MCF 10A (cell line): ENCODE data around the gene CAND2. TPM values are rescaled to one million over a fixed set of nuclear protein-coding genes. Genes with fewer than 3 reads are reported as not detected.

Source experiments
- BruUV-seq: library from RNA; stranded (reverse); fragments of 400-500 nt; replicated peaks from 2 replicates; lab custom pipeline; 2021; lab: Mats Ljungman, UMichigan
- CTCF ChIA-PET: fragments of 300-600 bp; sonication (Branson Sonifier 250); formaldehyde crosslinking; extraction: SDS; loops from one replicate; lab custom pipeline; 2021; ENCODE audit warnings: antibody characterized with exemption, inconsistent platforms; lab: Yijun Ruan, JAX
- POLR2A ChIA-PET: fragments of 300-600, 350-650 bp; sonication (Branson Sonifier 250); formaldehyde crosslinking; extraction: SDS; loops from one replicate; lab custom pipeline; 2020; ENCODE audit warnings: antibody characterized with exemption, inconsistent platforms; lab: Yijun Ruan, JAX
- DNase-seq: peaks from one replicate; pipeline ENCODE4 v3.0.0-alpha.2; 2018; ENCODE audit not compliant: unreplicated experiment
- H3K27ac Mint-ChIP-seq: one replicate; pipeline ENCODE4 v1.8.0; 2022; ENCODE audit warnings: mild to moderate bottlenecking, low read depth, mixed read lengths; ENCODE audit not compliant: unreplicated experiment
- H3K27me3 Mint-ChIP-seq: one replicate; pipeline ENCODE4 v1.8.0; 2022; ENCODE audit warnings: mixed read lengths; ENCODE audit not compliant: insufficient read depth, unreplicated experiment
- H3K36me3 Mint-ChIP-seq: one replicate; pipeline ENCODE4 v1.8.0; 2022; ENCODE audit warnings: mild to moderate bottlenecking, moderate library complexity, mixed read lengths; ENCODE audit not compliant: insufficient read depth, unreplicated experiment
- H3K4me1 Mint-ChIP-seq: one replicate; pipeline ENCODE4 v1.8.0; 2022; ENCODE audit warnings: mixed read lengths; ENCODE audit not compliant: insufficient read depth, unreplicated experiment
- H3K4me3 Mint-ChIP-seq: one replicate; pipeline ENCODE4 v1.8.0; 2022; ENCODE audit warnings: mild to moderate bottlenecking, moderate library complexity, mixed read lengths; ENCODE audit not compliant: unreplicated experiment
- H3K9me3 Mint-ChIP-seq: one replicate; pipeline ENCODE4 v1.8.0; 2022; ENCODE audit warnings: mixed read lengths; ENCODE audit not compliant: unreplicated experiment
- CTCF ChIP-seq: fragments of 200-600 bp; IDR thresholded peaks from one replicate; pipeline ENCODE4 v1.8.0; 2022; ENCODE audit warnings: antibody characterized with exemption, mild to moderate bottlenecking; ENCODE audit not compliant: unreplicated experiment
- intact Hi-C: fragments of 100-400 bp; cut with micrococcal nuclease; formaldehyde crosslinking; loops from 2 replicates; pipeline ENCODE4 v1.14.1; 2022
- total RNA-seq: library from RNA; stranded (reverse); gene quantifications from 2 replicates; pipeline ENCODE4 v1.2.3, GENCODE V29; 2022

Gene CAND2
- total RNA-seq, 1 experiment from 2014 or later = not detected

GRCh38 chr3:12759693-12760565 is 36.6 kb upstream of the CAND2 start:
- Mint-ChIP-seq H3K27ac (peak overlapping the region; percentile 74), H3K9me3 (no peaks in the 10 kb centered on the region), H3K27me3 (no peaks in the 10 kb centered on the region), H3K4me1 (peaks cover 46% of the 10 kb centered on the region), H3K4me3 (no peak overlapping the region), H3K36me3 (peaks cover 6% of the 10 kb centered on the region)
- no peak for TF ChIP-seq CTCF
- TSS peak; percentile 84 for BruUV-seq
- intact Hi-C loops = loop anchor here (1.0 kb wide), 1 partner anchor 9 kb away; no protein-coding TSS in a partner anchor
- no peak for DNase-seq
- CTCF ChIA-PET = interaction anchor here (0.5 to 2.2 kb wide), 8 partner anchors 39 to 100 kb away, joined by 3 to 9 read pairs (median 4); partner anchors contain the start of gene RPL32
- POLR2A ChIA-PET = interaction anchor here (0.5 to 3.2 kb wide), 12 partner anchors 10 to 418 kb away, joined by 3 to 33 read pairs (median 6); partner anchors contain the start of genes MKRN2, RAF1 and RPL32

- no peak for DNase-seq
- no peak overlapping the region for H3K4me3 Mint-ChIP-seq
- no peaks in the 10 kb centered on the region for H3K36me3 Mint-ChIP-seq
- H3K27ac Mint-ChIP-seq = no peak overlapping the region
- no peak for TF ChIP-seq CTCF
- BruUV-seq = no TSS peak
- no peaks in the 10 kb centered on the region for H3K27me3 Mint-ChIP-seq
- H3K4me1 Mint-ChIP-seq = peaks cover 24% of the 10 kb centered on the region
- POLR2A ChIA-PET = interaction anchor here (0.9 to 1.7 kb wide), 3 partner anchors 10 to 77 kb away, joined by 4 to 11 read pairs (median 9); partner anchors contain the start of gene RPL32
- intact Hi-C loops = no loop called here
- CTCF ChIA-PET = interaction anchor here (0.9 kb wide), 1 partner anchor 58 kb away, joined by 4 read pairs; no protein-coding TSS in a partner anchor
- H3K9me3 Mint-ChIP-seq = no peaks in the 10 kb centered on the region
These were observed 32.2 kb upstream of the CAND2 start for GRCh38 chr3:12764171-12764776.

GRCh38 chr3:12766541-12766940 is 29.9 kb upstream of the CAND2 start:
- no peak overlapping the region for H3K4me3 Mint-ChIP-seq
- TF ChIP-seq CTCF = no peak
- no peaks in the 10 kb centered on the region for H3K9me3 Mint-ChIP-seq
- H3K4me1 Mint-ChIP-seq = peaks cover 8% of the 10 kb centered on the region
- intact Hi-C loops = no loop called here
- H3K27ac Mint-ChIP-seq = no peak overlapping the region
- ChIA-PET CTCF (interaction anchor here (0.7 kb wide), 1 partner anchor 682 kb away, joined by 3 read pairs; no protein-coding TSS in a partner anchor), POLR2A (interaction anchor here (0.6 kb wide), 1 partner anchor 14 kb away, joined by 3 read pairs; no protein-coding TSS in a partner anchor)
- H3K27me3 Mint-ChIP-seq = no peaks in the 10 kb centered on the region
- no TSS peak for BruUV-seq
- no peak for DNase-seq
- H3K36me3 Mint-ChIP-seq = no peaks in the 10 kb centered on the region
